ENCODE measurements around the gene ANO6. TPM values are rescaled to one million over a fixed set of nuclear protein-coding genes. Genes with fewer than 3 reads are reported as not detected.
A peak's percentile ranks its signal among the peaks of the same experiment; 100 is the strongest.
"Not testable (repeated sequence)": the region's sequence is repeated elsewhere in the genome, so short reads cannot be mapped to it uniquely, and the experiment has no call there.

ANO6 gene
- total RNA-seq, 2 experiments from 2014 or later, result 19.0 to 21.4 TPM

GRCh38 chr12:45388545-45388944, 172.7 kb downstream of the ANO6 start:
- CTCF ChIA-PET, result interaction anchor here (0.7 to 2.6 kb wide), 6 partner anchors 61 to 226 kb away, joined by 3 to 17 read pairs (median 4); no protein-coding TSS in a partner anchor
- Mint-ChIP-seq H3K27ac (no peak overlapping the region), H3K4me3 (no peak overlapping the region), H3K9me3 (no peaks in the 10 kb centered on the region), H3K4me1 (ENCODE audit: low read depth) (no peaks in the 10 kb centered on the region), H3K36me3 (peaks cover 52% of the 10 kb centered on the region), H3K27me3 (no peaks in the 10 kb centered on the region)
- POLR2A ChIA-PET, result no interaction called here
- DNase-seq, result peak; percentile 11
- intact Hi-C loops (cut with micrococcal nuclease), result loop anchor here (5.0 kb wide), 1 partner anchor 216 kb away; no protein-coding TSS in a partner anchor

- no peak for DNase-seq
- peaks cover 2% of the 10 kb centered on the region for H3K9me3 Mint-ChIP-seq
- no peak overlapping the region for H3K4me3 Mint-ChIP-seq
- CTCF ChIA-PET, result interaction anchor here (0.6 to 2.6 kb wide), 5 partner anchors 11 to 351 kb away, joined by 3 to 17 read pairs (median 3); no protein-coding TSS in a partner anchor
- H3K27ac Mint-ChIP-seq, result no peak overlapping the region
- intact Hi-C loops (cut with micrococcal nuclease), result loop anchor here (5.0 kb wide), 1 partner anchor 217 kb away; no protein-coding TSS in a partner anchor
- peaks cover 51% of the 10 kb centered on the region for H3K36me3 Mint-ChIP-seq
- no peaks in the 10 kb centered on the region for H3K27me3 Mint-ChIP-seq
- POLR2A ChIA-PET, result no interaction called here
- H3K4me1 Mint-ChIP-seq (ENCODE audit: low read depth), result no peaks in the 10 kb centered on the region
Observed at GRCh38 chr12:45389426-45389825, 173.5 kb downstream of the ANO6 start.

- intact Hi-C loops (cut with micrococcal nuclease); H3K4me1 Mint-ChIP-seq (ENCODE audit: low read depth); H3K4me3 Mint-ChIP-seq; CTCF ChIA-PET; H3K27me3 Mint-ChIP-seq; DNase-seq; H3K27ac Mint-ChIP-seq; POLR2A ChIA-PET: not testable (repeated sequence)
- peaks cover 23% of the 10 kb centered on the region for H3K9me3 Mint-ChIP-seq
- H3K36me3 Mint-ChIP-seq, result peaks cover 36% of the 10 kb centered on the region
Observed at GRCh38 chr12:45397499-45397898, 181.6 kb downstream of the ANO6 start.

GRCh38 chr12:45398552-45398951, 182.7 kb downstream of the ANO6 start:
- no peak overlapping the region for H3K27ac Mint-ChIP-seq
- no peak for DNase-seq
- H3K4me1 Mint-ChIP-seq (ENCODE audit: low read depth), result no peaks in the 10 kb centered on the region
- no peaks in the 10 kb centered on the region for H3K27me3 Mint-ChIP-seq
- H3K36me3 Mint-ChIP-seq, result peaks cover 33% of the 10 kb centered on the region
- POLR2A ChIA-PET, result no interaction called here
- intact Hi-C loops (cut with micrococcal nuclease), result no loop called here
- CTCF ChIA-PET, result no interaction called here
- H3K4me3 Mint-ChIP-seq, result no peak overlapping the region
- peaks cover 23% of the 10 kb centered on the region for H3K9me3 Mint-ChIP-seq

GRCh38 chr12:45400991-45401390, 185.1 kb downstream of the ANO6 start:
- Mint-ChIP-seq H3K36me3 (peaks cover 24% of the 10 kb centered on the region), H3K4me3 (no peak overlapping the region), H3K9me3 (peaks cover 11% of the 10 kb centered on the region), H3K4me1 (ENCODE audit: low read depth) (no peaks in the 10 kb centered on the region), H3K27ac (no peak overlapping the region), H3K27me3 (no peaks in the 10 kb centered on the region)
- POLR2A ChIA-PET, result no interaction called here
- intact Hi-C loops (cut with micrococcal nuclease), result no loop called here
- DNase-seq, result no peak
- CTCF ChIA-PET, result interaction anchor here (1.5 kb wide), 1 partner anchor 12 kb away, joined by 3 read pairs; no protein-coding TSS in a partner anchor

- ChIA-PET POLR2A (no interaction called here), CTCF (interaction anchor here (0.6 kb wide), 1 partner anchor 52 kb away, joined by 3 read pairs; no protein-coding TSS in a partner anchor)
- no peak overlapping the region for H3K27ac Mint-ChIP-seq
- no peaks in the 10 kb centered on the region for H3K4me1 Mint-ChIP-seq (ENCODE audit: low read depth)
- H3K4me3 Mint-ChIP-seq, result no peak overlapping the region
- H3K9me3 Mint-ChIP-seq, result no peaks in the 10 kb centered on the region
- DNase-seq, result no peak
- peaks cover 16% of the 10 kb centered on the region for H3K36me3 Mint-ChIP-seq
- intact Hi-C loops (cut with micrococcal nuclease), result no loop called here
- no peaks in the 10 kb centered on the region for H3K27me3 Mint-ChIP-seq
Observed at GRCh38 chr12:45402288-45402687, 186.4 kb downstream of the ANO6 start.

GRCh38 chr12:45406988-45407850, 191.3 kb downstream of the ANO6 start:
- CTCF ChIA-PET, result interaction anchor here (0.6 kb wide), 1 partner anchor 225 kb away, joined by 3 read pairs; no protein-coding TSS in a partner anchor
- intact Hi-C loops (cut with micrococcal nuclease), result no loop called here
- DNase-seq, result no peak
- H3K27ac Mint-ChIP-seq, result no peak overlapping the region
- POLR2A ChIA-PET, result no interaction called here
- no peak overlapping the region for H3K4me3 Mint-ChIP-seq
- H3K27me3 Mint-ChIP-seq, result no peaks in the 10 kb centered on the region
- H3K9me3 Mint-ChIP-seq, result no peaks in the 10 kb centered on the region
- peaks cover 33% of the 10 kb centered on the region for H3K36me3 Mint-ChIP-seq
- no peaks in the 10 kb centered on the region for H3K4me1 Mint-ChIP-seq (ENCODE audit: low read depth)

GRCh38 chr12:45407981-45408728, 192.3 kb downstream of the ANO6 start:
- no peak overlapping the region for H3K27ac Mint-ChIP-seq

GRCh38 chr12:45408729-45409114, 192.8 kb downstream of the ANO6 start:
- ChIA-PET CTCF (no interaction called here), POLR2A (no interaction called here)
- no peak for DNase-seq
- Mint-ChIP-seq H3K4me3 (no peak overlapping the region), H3K4me1 (ENCODE audit: low read depth) (no peaks in the 10 kb centered on the region), H3K27me3 (no peaks in the 10 kb centered on the region), H3K27ac (no peak overlapping the region), H3K9me3 (no peaks in the 10 kb centered on the region), H3K36me3 (peaks cover 24% of the 10 kb centered on the region)
- intact Hi-C loops (cut with micrococcal nuclease), result no loop called here

More at GRCh38 chr12:45407981-45408728, 192.3 kb downstream of the ANO6 start:
- no peak for DNase-seq
- Mint-ChIP-seq H3K4me3 (no peak overlapping the region), H3K4me1 (ENCODE audit: low read depth) (no peaks in the 10 kb centered on the region), H3K27me3 (no peaks in the 10 kb centered on the region), H3K9me3 (no peaks in the 10 kb centered on the region), H3K36me3 (peaks cover 27% of the 10 kb centered on the region)
- POLR2A ChIA-PET, result no interaction called here
- intact Hi-C loops (cut with micrococcal nuclease), result no loop called here
- CTCF ChIA-PET, result no interaction called here

- intact Hi-C loops (cut with micrococcal nuclease), result no loop called here
- Mint-ChIP-seq H3K27ac (no peak overlapping the region), H3K27me3 (no peaks in the 10 kb centered on the region), H3K4me3 (no peak overlapping the region), H3K36me3 (peaks cover 22% of the 10 kb centered on the region), H3K4me1 (ENCODE audit: low read depth) (no peaks in the 10 kb centered on the region), H3K9me3 (no peaks in the 10 kb centered on the region)
- ChIA-PET CTCF (no interaction called here), POLR2A (no interaction called here)
- no peak for DNase-seq
Observed at GRCh38 chr12:45409966-45410365, 194.1 kb downstream of the ANO6 start.

GRCh38 chr12:45411626-45412025, 195.7 kb downstream of the ANO6 start:
- intact Hi-C loops (cut with micrococcal nuclease), result no loop called here
- Mint-ChIP-seq H3K36me3 (peaks cover 23% of the 10 kb centered on the region), H3K27me3 (no peaks in the 10 kb centered on the region), H3K4me1 (ENCODE audit: low read depth) (peaks cover 6% of the 10 kb centered on the region), H3K9me3 (no peaks in the 10 kb centered on the region), H3K4me3 (no peak overlapping the region), H3K27ac (no peak overlapping the region)
- CTCF ChIA-PET, result no interaction called here
- DNase-seq, result no peak
- POLR2A ChIA-PET, result no interaction called here

- H3K27ac Mint-ChIP-seq, result no peak overlapping the region
- intact Hi-C loops (cut with micrococcal nuclease), result loop anchor here (2.0 kb wide), 1 partner anchor 181 kb away; no protein-coding TSS in a partner anchor
- no peaks in the 10 kb centered on the region for H3K27me3 Mint-ChIP-seq
- H3K4me3 Mint-ChIP-seq, result no peak overlapping the region
- POLR2A ChIA-PET, result no interaction called here
- peaks cover 23% of the 10 kb centered on the region for H3K36me3 Mint-ChIP-seq
- H3K9me3 Mint-ChIP-seq, result no peaks in the 10 kb centered on the region
- CTCF ChIA-PET, result interaction anchor here (0.9 kb wide), 1 partner anchor 244 kb away, joined by 3 read pairs; no protein-coding TSS in a partner anchor
- H3K4me1 Mint-ChIP-seq (ENCODE audit: low read depth), result peaks cover 6% of the 10 kb centered on the region
- peak; percentile 60 for DNase-seq
Observed at GRCh38 chr12:45415393-45415817, 199.5 kb downstream of the ANO6 start.
